GM18868 (cell line): Measurements from ENCODE around the gene BNC2.
A peak's percentile ranks its signal among the peaks of the same experiment; 100 is the strongest.
"Not testable (repeated sequence)": the region's sequence is repeated elsewhere in the genome, so short reads cannot be mapped to it uniquely, and the experiment has no call there.

Experiments used
- ATAC-seq: cut with Tn5 transposase; IDR thresholded peaks from one replicate; pipeline ENCODE4 v1.9.1; 2021; ENCODE audit warnings: mild to moderate bottlenecking, moderate library complexity; ENCODE audit not compliant: unreplicated experiment

The BNC2 gene

DNA sequence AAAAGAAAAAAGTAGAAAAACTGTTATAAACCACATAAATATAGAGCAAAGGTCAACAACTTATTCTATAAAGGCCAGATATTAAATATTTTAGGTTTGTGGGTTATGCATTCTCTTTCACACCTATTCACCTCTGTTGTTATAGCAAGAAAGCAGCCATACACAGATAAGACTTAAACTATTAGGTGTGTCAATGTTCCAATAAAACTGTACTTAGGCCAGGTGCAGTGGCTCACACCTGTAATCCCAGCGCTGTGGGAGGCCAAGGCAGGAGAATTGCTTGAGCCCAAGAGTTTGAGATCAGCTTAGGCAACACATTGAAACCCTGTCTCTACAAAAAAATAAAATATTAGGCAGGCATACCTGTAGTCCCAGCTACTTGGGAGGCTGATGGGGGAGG is 314.7 kb downstream of the BNC2 start:
- ATAC-seq = no peak

GRCh38 chr9:16553869-16554540 is 316.5 kb downstream of the BNC2 start:
- no peak for ATAC-seq

- ATAC-seq = no peak
These were observed 318.2 kb downstream of the BNC2 start for GRCh38 chr9:16552252-16552651.

DNA sequence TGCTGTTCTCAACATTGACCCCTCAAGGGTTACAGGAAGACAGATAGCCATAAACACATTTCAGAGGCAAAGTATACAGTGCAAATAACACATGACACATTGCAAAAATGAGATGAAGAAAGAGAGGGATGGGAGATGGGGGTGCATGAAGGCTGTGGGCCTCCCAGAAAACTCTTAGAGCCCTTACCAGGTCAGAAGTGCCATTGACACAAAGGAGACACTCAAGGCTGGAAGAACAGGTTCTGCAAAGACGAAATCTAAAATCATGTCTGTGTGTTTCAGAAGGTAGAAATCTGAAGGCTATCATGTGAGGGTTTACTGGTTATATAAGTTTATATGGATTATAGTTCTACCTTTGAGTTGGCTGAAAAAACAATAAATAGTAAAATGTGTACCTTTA is 318.8 kb downstream of the BNC2 start:
- no peak for ATAC-seq

GRCh38 chr9:16545639-16546038 is 324.8 kb downstream of the BNC2 start:
- no peak for ATAC-seq

GRCh38 chr9:16544842-16545241 is 325.6 kb downstream of the BNC2 start:
- ATAC-seq = no peak

DNA sequence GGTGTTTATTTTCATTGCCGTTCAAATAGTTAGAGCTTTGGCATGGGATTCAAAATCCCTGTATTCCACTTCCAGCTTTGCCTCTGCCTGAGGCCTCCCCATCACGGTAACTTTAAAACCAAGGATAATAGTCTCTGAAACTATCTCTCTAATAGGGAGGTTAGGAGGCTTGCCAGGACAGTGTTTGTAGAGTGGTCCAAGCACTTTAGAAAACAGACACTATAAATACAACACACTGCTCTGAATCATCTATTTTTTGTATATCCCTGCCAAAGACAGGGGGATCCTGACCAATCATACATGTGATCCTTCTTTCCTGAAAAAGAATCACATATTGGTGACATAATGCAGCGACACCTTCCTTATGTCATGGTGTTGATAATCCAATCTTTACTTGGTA is 326.8 kb downstream of the BNC2 start:
- ATAC-seq = no peak

DNA sequence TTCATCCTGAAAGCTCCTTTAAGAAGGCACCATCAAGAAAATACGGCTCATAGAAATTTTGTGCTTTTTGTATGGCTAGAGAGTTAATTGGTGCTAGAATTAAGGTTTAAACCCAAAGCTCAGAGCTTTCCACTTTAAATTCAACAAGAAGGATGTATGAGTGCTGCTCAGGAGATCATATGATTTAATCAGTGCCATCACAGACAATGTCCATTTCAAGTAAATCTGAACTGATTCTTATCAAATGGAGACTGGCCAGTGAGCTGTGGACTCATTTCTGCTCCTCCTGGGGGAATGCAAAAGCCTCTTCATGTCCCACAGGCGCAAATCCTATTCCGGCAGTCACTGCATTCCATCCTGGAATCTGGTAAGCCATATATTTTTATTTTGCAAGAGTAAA is 327.2 kb downstream of the BNC2 start:
- ATAC-seq = no peak

GRCh38 chr9:16542290-16542689 is 328.2 kb downstream of the BNC2 start:
- peak; percentile 29 for ATAC-seq

DNA sequence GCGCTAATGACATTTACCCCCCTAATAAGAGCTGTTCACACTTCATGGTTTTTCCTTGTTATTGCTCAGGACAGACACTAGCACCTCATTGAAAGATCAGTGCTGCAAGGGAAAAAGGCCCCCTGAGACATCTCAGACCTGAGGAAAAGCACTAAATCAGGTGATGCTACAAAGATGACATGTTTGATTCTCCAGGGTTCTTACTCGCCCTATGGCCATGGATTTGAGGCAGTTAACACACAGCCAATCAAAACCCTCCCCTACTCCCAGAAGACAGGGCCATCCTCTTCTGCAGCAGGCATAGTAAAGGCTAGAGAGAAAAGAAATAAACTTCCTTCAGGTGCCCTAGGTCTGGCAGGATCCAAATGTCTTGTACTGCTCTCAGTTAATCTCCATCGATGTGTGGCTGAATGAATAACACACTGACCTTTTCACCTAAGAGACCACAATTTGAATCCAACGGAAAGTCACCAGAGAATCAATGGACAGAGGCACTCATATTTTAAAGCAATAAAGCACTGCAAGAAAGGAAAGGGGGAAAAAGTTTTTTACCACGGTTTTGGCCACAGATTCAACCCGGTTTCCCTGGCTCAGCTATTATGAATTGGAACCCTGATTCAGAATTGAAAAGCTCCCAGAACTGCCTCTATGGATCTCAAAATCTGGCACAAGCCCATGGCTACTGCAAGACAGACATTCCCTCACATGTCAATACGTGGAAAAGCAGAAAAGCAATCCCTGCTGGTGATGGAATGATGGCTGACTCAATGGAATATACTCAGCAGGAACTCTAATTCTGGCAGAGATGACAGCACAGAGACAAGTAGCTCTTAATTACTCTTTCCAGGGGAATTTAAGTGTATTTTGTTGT is 329.5 kb downstream of the BNC2 start:
- no peak for ATAC-seq

DNA sequence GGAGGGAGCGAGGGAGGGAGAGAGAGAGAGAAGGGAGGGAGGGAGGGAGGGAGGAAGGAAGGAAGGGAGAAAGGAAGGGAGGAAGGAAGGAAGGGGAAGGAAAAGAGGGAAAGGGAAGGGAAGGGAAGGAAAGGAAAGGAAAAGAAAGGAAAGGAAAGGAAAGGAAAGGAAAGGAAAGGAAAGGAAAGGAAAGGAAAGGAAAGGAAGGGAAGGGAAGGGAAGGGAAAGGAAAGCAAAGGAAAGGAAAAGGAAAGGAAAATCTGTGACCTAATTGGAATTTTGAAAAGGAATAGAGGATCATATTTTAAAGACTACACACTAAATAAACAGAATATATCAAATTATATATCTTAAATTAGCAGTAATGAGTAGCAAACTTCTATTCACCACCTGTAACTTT is 330.8 kb downstream of the BNC2 start:
- ATAC-seq = not testable (repeated sequence)

DNA sequence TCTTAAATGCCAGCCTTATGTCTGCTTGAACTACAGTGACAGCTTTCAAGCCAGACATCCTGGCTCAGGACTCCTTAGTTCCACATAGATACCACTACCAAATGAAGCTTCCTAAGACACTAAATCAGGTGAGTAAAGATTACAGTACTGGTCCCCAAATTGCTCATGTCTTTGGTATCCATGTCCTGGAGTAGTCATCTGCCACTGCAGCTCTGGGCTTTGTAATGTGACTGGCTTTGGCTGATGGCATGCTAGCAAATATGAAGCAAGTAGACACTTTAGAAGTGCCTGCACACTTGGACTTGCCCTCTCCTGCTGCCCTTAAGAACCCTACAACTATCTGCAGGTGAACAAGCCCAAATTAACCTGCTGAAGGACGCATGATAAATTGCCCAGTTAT is 334.9 kb downstream of the BNC2 start:
- ATAC-seq = no peak

GRCh38 chr9:16532681-16533450 is 337.6 kb downstream of the BNC2 start:
- no peak for ATAC-seq

DNA sequence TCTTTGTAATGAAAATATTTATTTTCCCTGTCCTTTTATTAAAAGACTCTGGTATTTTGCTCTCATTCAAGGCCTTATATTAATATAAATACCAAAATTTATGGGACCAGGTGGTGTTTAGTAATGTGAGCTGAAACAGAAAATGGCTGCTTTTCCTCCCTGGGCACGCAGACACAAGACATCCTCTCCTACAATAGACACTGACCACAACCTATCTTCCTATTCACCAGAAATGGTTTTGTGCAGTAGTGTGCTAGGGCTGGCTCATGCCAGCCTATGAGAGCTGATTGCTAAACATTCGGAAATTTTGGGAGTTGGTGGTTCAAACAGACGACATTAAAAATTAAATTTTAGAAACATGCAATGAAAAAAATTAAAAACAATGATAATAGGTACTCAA is 338.2 kb downstream of the BNC2 start:
- no peak for ATAC-seq

DNA sequence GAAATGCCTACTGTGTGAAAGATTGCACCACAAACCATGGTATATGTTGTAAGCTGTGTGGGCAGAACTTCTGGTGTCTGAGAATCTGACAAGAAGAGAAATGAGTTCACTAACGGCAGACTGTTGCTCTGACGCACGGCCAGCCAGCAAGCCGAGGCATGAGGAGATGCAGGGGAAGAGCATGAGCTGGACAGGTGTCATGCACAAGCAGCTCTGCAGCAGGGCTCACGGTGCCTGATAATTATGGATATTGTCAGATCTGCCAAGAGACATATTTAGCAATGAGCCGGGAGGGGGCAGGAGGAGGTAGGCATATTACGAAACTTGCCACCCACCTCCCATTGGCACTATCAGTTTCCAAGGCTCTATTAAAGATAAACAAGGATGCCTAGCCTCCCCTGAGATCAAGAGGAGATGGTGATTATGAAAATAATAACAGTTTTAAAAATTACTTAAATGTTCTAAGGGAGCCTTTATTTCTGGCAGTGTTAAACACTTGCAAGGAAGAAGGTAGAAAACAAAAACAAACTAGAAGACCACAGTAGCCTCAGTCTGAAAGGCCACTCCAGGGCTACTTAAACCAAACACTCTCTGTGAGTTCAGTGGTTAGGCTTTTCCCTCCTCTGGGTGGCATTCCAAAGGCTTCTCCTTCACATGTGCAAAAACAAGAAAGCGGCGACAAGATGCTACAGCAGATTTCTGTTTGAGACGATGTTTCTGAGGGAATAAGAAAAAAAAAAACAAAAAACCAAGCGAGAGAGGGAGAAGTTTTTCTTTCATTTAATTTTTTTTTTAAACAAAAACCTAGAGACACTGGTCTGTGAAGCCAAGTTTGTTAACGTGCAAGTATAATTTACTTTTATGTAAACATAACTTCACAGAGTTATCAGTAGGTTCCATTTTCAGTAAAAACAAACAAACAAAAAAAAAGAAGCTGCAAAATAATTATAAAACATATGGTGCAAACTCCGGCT is 339.5 kb downstream of the BNC2 start:
- no peak for ATAC-seq

GRCh38 chr9:16527573-16527972 is 342.9 kb downstream of the BNC2 start:
- no peak for ATAC-seq

GRCh38 chr9:16526380-16526779 is 344.1 kb downstream of the BNC2 start:
- no peak for ATAC-seq

- no peak for ATAC-seq
These were observed 345.6 kb downstream of the BNC2 start for GRCh38 chr9:16524823-16525222.

DNA sequence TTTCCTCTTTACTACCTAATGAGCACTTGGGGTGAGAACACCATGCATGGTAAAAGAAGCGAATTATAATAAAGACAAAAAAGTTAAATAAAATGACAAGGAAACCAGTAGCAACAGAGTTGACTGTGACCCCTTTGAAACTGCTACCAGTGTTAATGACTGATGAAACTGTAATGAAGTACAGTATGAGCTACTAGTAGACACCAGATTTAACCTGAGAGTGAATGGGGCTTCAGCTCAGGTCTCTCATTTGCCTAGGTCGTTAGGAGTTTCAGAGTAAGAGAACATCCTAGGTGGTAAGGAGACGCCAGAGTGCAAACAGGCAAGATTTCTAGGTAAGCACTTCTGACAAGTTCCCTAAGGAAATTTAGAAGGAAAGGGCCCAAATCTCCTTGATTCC is 346.4 kb downstream of the BNC2 start:
- ATAC-seq = peak; percentile 39

DNA sequence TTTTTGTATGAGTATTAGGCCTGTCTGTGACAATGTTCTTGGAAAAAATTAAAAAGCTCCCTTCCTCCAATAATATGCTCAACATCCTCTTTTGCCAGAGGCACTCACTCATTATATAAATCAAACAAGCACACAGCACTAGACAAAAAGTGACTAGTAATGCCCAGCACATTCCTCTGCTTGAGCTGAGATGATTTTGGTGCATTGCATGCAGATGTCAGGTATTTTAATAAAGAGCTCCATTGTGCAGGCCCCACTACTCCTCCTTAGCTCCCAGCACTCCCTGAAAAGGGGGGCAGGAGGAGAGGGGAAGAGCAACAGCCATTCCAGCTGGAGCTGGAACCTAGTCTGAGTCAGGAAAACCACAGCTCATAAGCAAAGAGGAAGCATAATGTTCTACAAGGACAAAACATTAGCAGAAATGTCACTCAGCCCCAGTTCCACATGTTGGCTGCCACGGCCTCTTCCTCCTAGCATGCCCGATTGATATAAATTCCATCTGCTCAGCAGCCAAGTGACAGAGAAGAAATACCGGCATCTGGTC is 348.5 kb downstream of the BNC2 start:
- no peak for ATAC-seq
